AG09319 (cell line): ENCODE measurements around the gene CAMTA1.

Source experiments
- DNase-seq: peaks from one replicate; pipeline ENCODE4 v3.0.0-alpha.2; 2010; ENCODE audit warnings: low read depth; ENCODE audit errors: extremely low read depth
- CTCF ChIP-seq: IDR thresholded peaks from 2 replicates; pipeline ENCODE4 v1.5.1; 2011; ENCODE audit warnings: low read depth, mild to moderate bottlenecking, inconsistent platforms, low read length, moderate library complexity

Gene CAMTA1

DNA sequence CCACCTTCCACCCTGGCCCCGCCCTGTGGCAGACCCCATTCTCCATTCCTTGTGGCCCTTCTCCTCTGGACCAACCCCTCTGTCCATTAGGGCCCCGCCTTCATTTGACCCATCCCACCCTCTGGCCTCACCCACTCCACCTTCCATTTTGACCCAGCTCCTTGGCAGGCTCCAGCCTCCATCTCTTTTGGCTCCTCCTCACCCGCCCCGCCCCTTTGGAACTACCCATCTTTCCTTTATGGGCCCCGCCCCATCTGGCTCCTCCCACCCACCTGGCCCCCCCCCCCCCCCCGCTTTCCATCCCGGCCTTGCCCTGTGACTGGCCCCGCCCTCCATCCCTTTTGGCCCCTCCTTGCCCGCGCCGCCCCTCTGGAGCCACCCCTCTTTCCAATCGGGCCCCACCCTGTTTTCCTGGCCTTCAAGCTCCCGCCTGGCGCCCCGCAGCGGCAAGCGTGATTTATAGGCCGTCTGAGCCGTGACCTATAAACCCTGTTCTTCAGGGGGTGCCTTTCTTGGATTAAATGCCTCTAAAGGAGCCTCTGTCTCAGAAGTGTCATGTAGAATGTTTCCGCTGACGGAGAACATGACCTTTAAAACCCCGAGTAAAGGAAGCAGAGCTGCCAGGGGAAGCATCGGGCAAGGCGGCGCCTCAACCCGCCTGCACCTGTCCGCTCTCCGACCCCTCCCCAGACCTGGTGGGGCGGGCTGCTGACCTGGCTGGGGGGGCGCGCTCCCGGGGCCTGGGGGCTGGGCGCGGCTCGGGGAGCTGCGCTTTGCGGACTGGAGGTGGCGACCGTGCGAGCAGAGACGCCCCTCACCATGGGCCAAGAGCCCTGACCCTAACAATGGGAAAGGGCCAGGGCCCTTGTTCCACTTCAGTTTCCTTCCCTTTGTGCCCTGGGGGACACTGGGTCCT is 178.0 kb downstream of the CAMTA1 start:
- TF ChIP-seq CTCF, result peak; percentile 3

GRCh38 chr1:6963912-6964307 is 178.7 kb downstream of the CAMTA1 start:
- no peak for TF ChIP-seq CTCF
- DNase-seq, result no peak

More for the DNA sequence above, 178.0 kb downstream of the CAMTA1 start:
- no peak for DNase-seq

DNA sequence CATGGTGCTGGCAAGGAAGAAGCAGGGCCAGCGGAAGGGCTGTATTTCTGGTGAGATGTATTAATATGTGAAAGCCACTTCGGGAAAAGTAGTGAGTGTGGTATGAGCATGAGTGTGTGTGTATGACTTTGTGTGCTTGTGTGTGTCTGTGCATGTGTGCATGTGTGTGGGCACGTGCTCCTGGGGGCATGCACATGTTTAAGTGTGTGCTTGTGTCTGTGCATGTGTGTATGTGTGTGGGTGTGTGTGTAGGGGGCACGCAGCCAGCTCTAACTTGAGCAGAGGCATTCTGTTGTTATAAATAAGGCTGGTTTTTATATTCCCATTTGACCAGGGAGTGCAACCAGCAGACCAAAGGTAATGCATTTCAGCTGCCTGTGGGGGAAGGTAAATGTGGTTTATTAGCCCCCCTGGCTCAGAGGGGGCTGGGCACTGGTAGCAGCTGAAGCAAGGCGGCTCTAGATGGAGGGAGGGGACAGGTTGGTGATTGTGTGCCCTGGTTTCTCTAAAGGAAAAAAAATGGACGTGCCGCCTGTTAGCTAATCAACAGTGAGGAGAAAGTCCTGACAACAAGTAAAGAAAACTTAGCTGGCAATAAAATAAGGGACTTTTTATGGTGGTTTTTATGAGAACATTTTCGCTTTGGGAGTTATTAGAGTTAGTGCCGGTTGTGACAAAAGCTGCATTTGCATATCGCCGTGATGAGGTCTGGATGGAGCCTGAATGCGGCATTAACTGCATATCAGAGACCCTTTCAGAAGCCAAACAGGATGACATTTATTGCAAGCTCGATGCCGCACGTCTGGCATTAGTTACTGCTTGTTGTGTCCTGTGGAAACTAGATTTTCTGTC is 180.1 kb downstream of the CAMTA1 start:
- TF ChIP-seq CTCF, result no peak
- DNase-seq, result no peak

DNA sequence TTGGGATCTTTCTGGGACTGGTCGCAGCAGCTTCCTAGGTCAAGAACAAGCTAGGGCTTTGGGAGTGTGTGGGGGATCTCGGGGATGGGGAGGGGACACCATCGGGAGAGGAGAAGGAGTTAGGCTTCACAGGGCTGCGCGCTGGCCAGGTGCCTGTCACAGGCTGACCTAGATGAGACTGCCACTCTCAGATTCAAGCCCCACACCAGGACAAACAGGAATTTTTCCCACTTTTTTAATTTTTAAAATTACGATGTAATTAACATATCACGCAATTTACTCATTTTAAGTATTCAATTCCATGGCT is 180.6 kb downstream of the CAMTA1 start:
- no peak for DNase-seq
- TF ChIP-seq CTCF, result no peak

DNA sequence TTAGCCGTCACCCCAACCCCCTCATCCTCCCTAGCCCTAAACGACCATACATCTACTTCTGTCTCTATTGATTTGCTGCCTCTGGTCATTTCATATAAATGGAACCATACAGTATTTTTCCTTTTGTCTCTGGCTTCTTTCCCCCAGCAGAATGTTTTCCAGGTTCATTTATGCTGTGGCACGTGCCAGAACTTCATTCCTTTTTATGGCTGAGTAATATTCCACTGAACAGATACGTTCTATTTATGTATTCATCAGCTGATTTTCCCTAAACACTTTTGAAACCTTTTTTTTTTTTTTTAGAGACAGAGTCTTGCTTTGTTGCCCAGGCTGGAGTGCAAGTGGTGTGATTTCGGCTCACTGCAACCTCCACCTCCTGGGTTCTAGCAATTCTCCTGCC is 181.1 kb downstream of the CAMTA1 start:
- no peak for TF ChIP-seq CTCF
- no peak for DNase-seq

- DNase-seq, result no peak
- TF ChIP-seq CTCF, result no peak
Observed at GRCh38 chr1:6967431-6968111, 182.3 kb downstream of the CAMTA1 start.
